Measurements from ENCODE around the gene BET1. TPM values are rescaled to one million over a fixed set of nuclear protein-coding genes. Genes with fewer than 3 reads are reported as not detected.

BET1 gene
- total RNA-seq, 1 experiment from 2014 or later: 14.3 TPM

GRCh38 chr7:94052398-94053180 is 48.4 kb upstream of the BET1 start:
- DNase-seq (ENCODE audit: low read depth, low spot score) (no peak), ATAC-seq (no peak)
- intact Hi-C loops (cut with micrococcal nuclease; ENCODE audit: unreplicated experiment): no loop called here
- Histone ChIP-seq H3K9me3 (ENCODE audit: control insufficient read depth, insufficient read depth, low read depth, low read length) (no peaks in the 10 kb centered on the region), H3K4me3 (ENCODE audit: low read depth in 2 of 2, low read length in 2 of 2) (no peak overlapping the region), H3K36me3 (ENCODE audit: control insufficient read depth, insufficient read depth, low read length) (no peaks in the 10 kb centered on the region), H3K4me1 (ENCODE audit: control insufficient read depth, insufficient read depth, low read length) (no peaks in the 10 kb centered on the region), H3K27me3 (ENCODE audit: control insufficient read depth, insufficient read depth, low read length) (no peaks in the 10 kb centered on the region), H3K27ac (ENCODE audit: low read length) (no peak overlapping the region)
- in situ Hi-C loops (cut with HindIII; ENCODE audit: low pct_unique_long_range_greater_than_20kb, low sequenced_read_pairs): no loop called here
- TF ChIP-seq, protein P1, sequence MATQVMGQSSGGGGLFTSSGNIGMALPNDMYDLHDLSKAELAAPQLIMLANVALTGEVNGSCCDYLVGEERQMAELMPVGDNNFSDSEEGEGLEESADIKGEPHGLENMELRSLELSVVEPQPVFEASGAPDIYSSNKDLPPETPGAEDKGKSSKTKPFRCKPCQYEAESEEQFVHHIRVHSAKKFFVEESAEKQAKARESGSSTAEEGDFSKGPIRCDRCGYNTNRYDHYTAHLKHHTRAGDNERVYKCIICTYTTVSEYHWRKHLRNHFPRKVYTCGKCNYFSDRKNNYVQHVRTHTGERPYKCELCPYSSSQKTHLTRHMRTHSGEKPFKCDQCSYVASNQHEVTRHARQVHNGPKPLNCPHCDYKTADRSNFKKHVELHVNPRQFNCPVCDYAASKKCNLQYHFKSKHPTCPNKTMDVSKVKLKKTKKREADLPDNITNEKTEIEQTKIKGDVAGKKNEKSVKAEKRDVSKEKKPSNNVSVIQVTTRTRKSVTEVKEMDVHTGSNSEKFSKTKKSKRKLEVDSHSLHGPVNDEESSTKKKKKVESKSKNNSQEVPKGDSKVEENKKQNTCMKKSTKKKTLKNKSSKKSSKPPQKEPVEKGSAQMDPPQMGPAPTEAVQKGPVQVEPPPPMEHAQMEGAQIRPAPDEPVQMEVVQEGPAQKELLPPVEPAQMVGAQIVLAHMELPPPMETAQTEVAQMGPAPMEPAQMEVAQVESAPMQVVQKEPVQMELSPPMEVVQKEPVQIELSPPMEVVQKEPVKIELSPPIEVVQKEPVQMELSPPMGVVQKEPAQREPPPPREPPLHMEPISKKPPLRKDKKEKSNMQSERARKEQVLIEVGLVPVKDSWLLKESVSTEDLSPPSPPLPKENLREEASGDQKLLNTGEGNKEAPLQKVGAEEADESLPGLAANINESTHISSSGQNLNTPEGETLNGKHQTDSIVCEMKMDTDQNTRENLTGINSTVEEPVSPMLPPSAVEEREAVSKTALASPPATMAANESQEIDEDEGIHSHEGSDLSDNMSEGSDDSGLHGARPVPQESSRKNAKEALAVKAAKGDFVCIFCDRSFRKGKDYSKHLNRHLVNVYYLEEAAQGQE (IDR thresholded peaks at IDR 0.05; ENCODE audit: insufficient read depth in 1 of 2, low read depth in 2 of 2, low read length in 1 of 2): no peak
- TF ChIP-seq POLR2AphosphoS5 (IDR thresholded peaks at IDR 0.05; ENCODE audit: low read depth, low read length): no peak
- no peak for TF ChIP-seq CTCF (IDR thresholded peaks at IDR 0.05)
- TF ChIP-seq TCF7L2 (IDR thresholded peaks at IDR 0.05; ENCODE audit: low read depth, low read length): no peak
- no peak for TF ChIP-seq SIN3A (IDR thresholded peaks at IDR 0.05; ENCODE audit: borderline replicate concordance, insufficient read depth, low read depth, low read length)
- ChIA-PET CTCF (no interaction called here), POLR2A (no interaction called here)
- no TSS peak for BruUV-seq (replicated peaks)

GRCh38 chr7:94050046-94050445 is 45.9 kb upstream of the BET1 start:
- ChIA-PET POLR2A (no interaction called here), CTCF (no interaction called here)
- no peak for TF ChIP-seq POLR2AphosphoS5 (IDR thresholded peaks at IDR 0.05; ENCODE audit: low read depth, low read length)
- no peak for TF ChIP-seq CTCF (IDR thresholded peaks at IDR 0.05)
- TF ChIP-seq TCF7L2 (IDR thresholded peaks at IDR 0.05; ENCODE audit: low read depth, low read length): no peak
- no peak for TF ChIP-seq SIN3A (IDR thresholded peaks at IDR 0.05; ENCODE audit: borderline replicate concordance, insufficient read depth, low read depth, low read length)
- TF ChIP-seq, protein P1 (IDR thresholded peaks at IDR 0.05; ENCODE audit: insufficient read depth in 1 of 2, low read depth in 2 of 2, low read length in 1 of 2): no peak
- H3K27ac ChIP-seq (ENCODE audit: low read length): no peak overlapping the region
- in situ Hi-C loops (cut with HindIII; ENCODE audit: low pct_unique_long_range_greater_than_20kb, low sequenced_read_pairs) (no loop called here), intact Hi-C loops (cut with micrococcal nuclease; ENCODE audit: unreplicated experiment) (no loop called here)
- DNase-seq (ENCODE audit: low read depth, low spot score): no peak
- H3K4me1 ChIP-seq (ENCODE audit: control insufficient read depth, insufficient read depth, low read length): no peaks in the 10 kb centered on the region
- no peaks in the 10 kb centered on the region for H3K27me3 ChIP-seq (ENCODE audit: control insufficient read depth, insufficient read depth, low read length)
- H3K9me3 ChIP-seq (ENCODE audit: control insufficient read depth, insufficient read depth, low read depth, low read length): no peaks in the 10 kb centered on the region
- no peak overlapping the region for H3K4me3 ChIP-seq (ENCODE audit: low read depth in 2 of 2, low read length in 2 of 2)
- BruUV-seq (replicated peaks): no TSS peak
- ATAC-seq: no peak
- no peaks in the 10 kb centered on the region for H3K36me3 ChIP-seq (ENCODE audit: control insufficient read depth, insufficient read depth, low read length)
